Activated naive CD4-positive, alpha-beta T cell treated with anti-CD3 and anti-CD28 coated beads, Interleukin-2, amount 10 ng/mL, durations not matched to agents 7 days and 5 days (primary cell): ENCODE results near the gene CD300H.
"Not testable (repeated sequence)": the region's sequence is repeated elsewhere in the genome, so short reads cannot be mapped to it uniquely, and the experiment has no call there.

Source experiments
- CTCF ChIA-PET: fragments of 350-600 bp; sonication (Branson Sonifier 250); formaldehyde crosslinking; loops from one replicate; lab custom pipeline; 2021; ENCODE audit warnings: antibody characterized with exemption; lab: Charles Lee
- DNase-seq: peaks from one replicate; pipeline ENCODE4 v3.0.0-alpha.2; 2020
- H3K27ac Mint-ChIP-seq: one replicate; pipeline ENCODE4 v1.8.0; 2021; ENCODE audit warnings: mild to moderate bottlenecking, moderate library complexity, mixed read lengths
- H3K27me3 Mint-ChIP-seq: one replicate; pipeline ENCODE4 v1.8.0; 2021; ENCODE audit warnings: mild to moderate bottlenecking, mixed read lengths
- H3K36me3 Mint-ChIP-seq: one replicate; pipeline ENCODE4 v1.8.0; 2021; ENCODE audit warnings: mixed read lengths
- H3K4me1 Mint-ChIP-seq: one replicate; pipeline ENCODE4 v1.8.0; 2021; ENCODE audit warnings: mixed read lengths
- H3K4me3 Mint-ChIP-seq: one replicate; pipeline ENCODE4 v1.8.0; 2021; ENCODE audit warnings: mild to moderate bottlenecking, moderate library complexity, mixed read lengths
- H3K9me3 Mint-ChIP-seq: one replicate; pipeline ENCODE4 v1.8.0; 2021; ENCODE audit warnings: mixed read lengths

CD300H gene

DNA sequence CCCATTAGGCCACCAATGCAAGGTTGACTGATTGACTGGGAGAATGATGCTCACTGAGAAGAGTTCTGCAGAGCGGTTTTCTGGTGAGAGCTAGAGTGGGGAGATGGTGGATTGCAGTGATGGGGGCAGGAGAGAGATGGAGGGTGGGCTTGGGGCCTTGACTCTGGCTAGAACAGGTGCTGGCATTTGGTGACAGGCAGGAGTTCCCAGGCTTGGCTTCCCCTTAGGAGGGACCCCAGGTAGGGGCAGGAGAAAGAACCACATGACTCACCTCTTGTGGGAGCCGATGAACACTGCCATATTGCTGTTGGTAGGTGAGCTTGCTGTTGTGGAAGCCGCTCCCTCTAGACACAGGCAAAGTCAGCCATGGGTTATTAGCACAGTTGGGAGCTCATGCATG, 44.0 kb downstream of the CD300H start:
- no peak for DNase-seq
- Mint-ChIP-seq H3K4me3 (no peak overlapping the region), H3K27me3 (peaks cover 67% of the 10 kb centered on the region), H3K27ac (no peak overlapping the region), H3K36me3 (no peaks in the 10 kb centered on the region), H3K4me1 (peaks cover 10% of the 10 kb centered on the region), H3K9me3 (peaks cover 5% of the 10 kb centered on the region)
- CTCF ChIA-PET: no interaction called here

GRCh38 chr17:74522381-74523105, 44.8 kb downstream of the CD300H start:
- H3K27me3 Mint-ChIP-seq: peaks cover 63% of the 10 kb centered on the region
- no peak overlapping the region for H3K27ac Mint-ChIP-seq
- H3K4me1 Mint-ChIP-seq: peaks cover 10% of the 10 kb centered on the region
- peaks cover 9% of the 10 kb centered on the region for H3K9me3 Mint-ChIP-seq
- H3K36me3 Mint-ChIP-seq: no peaks in the 10 kb centered on the region
- CTCF ChIA-PET: no interaction called here
- no peak overlapping the region for H3K4me3 Mint-ChIP-seq
- no peak for DNase-seq

- DNase-seq: no peak
- CTCF ChIA-PET: interaction anchor here (1.3 kb wide), 1 partner anchor 8 kb away, joined by 4 read pairs; no protein-coding TSS in a partner anchor
- H3K4me1 Mint-ChIP-seq: peaks cover 10% of the 10 kb centered on the region
- H3K27ac Mint-ChIP-seq: no peak overlapping the region
- H3K36me3 Mint-ChIP-seq: no peaks in the 10 kb centered on the region
- H3K4me3 Mint-ChIP-seq: no peak overlapping the region
- peaks cover 9% of the 10 kb centered on the region for H3K9me3 Mint-ChIP-seq
- peaks cover 59% of the 10 kb centered on the region for H3K27me3 Mint-ChIP-seq
Observed at GRCh38 chr17:74521701-74522201, 45.6 kb downstream of the CD300H start.

GRCh38 chr17:74520790-74521480, 46.4 kb downstream of the CD300H start:
- Mint-ChIP-seq H3K27ac (no peak overlapping the region), H3K9me3 (peaks cover 9% of the 10 kb centered on the region), H3K4me1 (peaks cover 10% of the 10 kb centered on the region), H3K4me3 (no peak overlapping the region), H3K36me3 (no peaks in the 10 kb centered on the region), H3K27me3 (peaks cover 63% of the 10 kb centered on the region)
- CTCF ChIA-PET: interaction anchor here (1.0 to 1.3 kb wide), 2 partner anchors 9 to 12 kb away, joined by 3 to 4 read pairs; no protein-coding TSS in a partner anchor
- DNase-seq: no peak

- H3K27me3 Mint-ChIP-seq: peaks cover 63% of the 10 kb centered on the region
- H3K9me3 Mint-ChIP-seq: peaks cover 11% of the 10 kb centered on the region
- no peak overlapping the region for H3K27ac Mint-ChIP-seq
- CTCF ChIA-PET: no interaction called here
- no peaks in the 10 kb centered on the region for H3K36me3 Mint-ChIP-seq
- no peak overlapping the region for H3K4me3 Mint-ChIP-seq
- peaks cover 10% of the 10 kb centered on the region for H3K4me1 Mint-ChIP-seq
- no peak for DNase-seq
Observed at GRCh38 chr17:74520016-74520434, 47.3 kb downstream of the CD300H start.

DNA sequence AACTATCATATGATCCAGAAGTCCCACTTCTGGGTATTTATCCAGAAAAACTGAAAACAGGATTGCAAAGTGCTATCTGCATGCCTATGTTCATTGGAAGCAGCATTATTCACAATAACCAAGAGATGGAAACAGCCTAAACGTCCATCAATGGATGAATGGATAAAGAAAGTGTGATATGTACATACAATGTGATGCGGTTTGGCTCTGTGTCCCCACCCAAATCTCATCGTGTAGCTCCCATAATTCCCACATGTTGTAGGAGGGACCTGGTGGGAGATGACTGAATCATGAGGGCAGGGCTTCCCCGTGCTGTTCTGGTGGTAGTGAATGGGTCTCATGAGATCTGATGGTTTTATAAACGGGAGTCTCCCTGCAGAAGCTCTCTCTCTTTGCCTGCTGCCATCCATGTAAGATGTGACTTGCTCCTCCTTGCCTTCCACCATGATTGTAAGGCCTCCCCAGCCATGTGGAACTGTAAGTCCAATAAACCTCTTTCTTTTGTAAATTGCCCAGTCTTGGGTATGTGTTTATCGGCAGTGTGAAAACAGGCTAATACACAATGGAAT, 48.8 kb downstream of the CD300H start:
- H3K4me3 Mint-ChIP-seq, H3K27ac Mint-ChIP-seq, DNase-seq, H3K36me3 Mint-ChIP-seq: not testable (repeated sequence)
- H3K4me1 Mint-ChIP-seq: peaks cover 15% of the 10 kb centered on the region
- H3K27me3 Mint-ChIP-seq: peaks cover 68% of the 10 kb centered on the region
- CTCF ChIA-PET: interaction anchor here (1.1 kb wide), 1 partner anchor 151 kb away, joined by 3 read pairs; the partner anchor contains the start of gene GPR142
- H3K9me3 Mint-ChIP-seq: peaks cover 23% of the 10 kb centered on the region

DNA sequence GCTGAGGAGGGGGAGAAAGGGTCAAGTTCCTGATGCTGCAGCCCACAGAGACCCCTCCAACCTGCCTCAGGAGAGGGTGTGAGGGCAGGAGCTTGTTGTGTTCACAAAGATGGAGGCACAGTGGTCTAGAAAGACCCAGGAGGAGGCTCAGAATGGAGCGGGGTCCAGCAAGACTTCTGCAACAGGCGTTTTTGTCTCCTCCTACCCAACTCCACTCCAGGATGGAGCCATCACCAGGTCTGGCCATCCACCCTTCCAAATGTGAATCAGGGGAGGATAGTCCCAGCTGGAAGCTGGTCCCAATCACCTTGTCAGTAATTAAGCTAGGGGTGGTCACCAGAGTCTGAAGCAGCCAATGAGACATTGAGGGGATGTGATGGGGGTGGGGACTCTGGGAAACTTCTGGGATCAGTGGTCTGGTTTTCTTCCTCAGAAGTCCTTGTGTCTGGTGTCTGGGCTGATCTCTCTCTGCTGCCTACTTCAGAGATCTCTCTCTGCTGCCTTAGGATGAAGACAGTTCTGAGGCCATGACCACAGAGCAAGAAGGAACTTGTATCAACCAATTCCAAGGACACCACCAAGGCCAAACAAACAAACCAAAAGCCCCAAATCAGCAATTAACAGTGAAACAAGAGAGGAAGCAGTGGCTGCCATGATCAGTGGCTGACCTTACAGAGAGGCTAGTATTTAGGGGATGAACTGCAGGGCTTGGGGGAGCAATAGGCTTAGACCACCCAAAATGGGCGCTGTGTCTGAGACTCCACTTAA, 50.6 kb downstream of the CD300H start:
- H3K4me3 Mint-ChIP-seq: no peak overlapping the region
- peaks cover 10% of the 10 kb centered on the region for H3K36me3 Mint-ChIP-seq
- H3K27me3 Mint-ChIP-seq: peaks cover 64% of the 10 kb centered on the region
- H3K9me3 Mint-ChIP-seq: peaks cover 23% of the 10 kb centered on the region
- H3K4me1 Mint-ChIP-seq: peaks cover 14% of the 10 kb centered on the region
- H3K27ac Mint-ChIP-seq: no peak overlapping the region
- DNase-seq: no peak
- CTCF ChIA-PET: interaction anchor here (0.9 kb wide), 1 partner anchor 60 kb away, joined by 3 read pairs; no protein-coding TSS in a partner anchor

DNA sequence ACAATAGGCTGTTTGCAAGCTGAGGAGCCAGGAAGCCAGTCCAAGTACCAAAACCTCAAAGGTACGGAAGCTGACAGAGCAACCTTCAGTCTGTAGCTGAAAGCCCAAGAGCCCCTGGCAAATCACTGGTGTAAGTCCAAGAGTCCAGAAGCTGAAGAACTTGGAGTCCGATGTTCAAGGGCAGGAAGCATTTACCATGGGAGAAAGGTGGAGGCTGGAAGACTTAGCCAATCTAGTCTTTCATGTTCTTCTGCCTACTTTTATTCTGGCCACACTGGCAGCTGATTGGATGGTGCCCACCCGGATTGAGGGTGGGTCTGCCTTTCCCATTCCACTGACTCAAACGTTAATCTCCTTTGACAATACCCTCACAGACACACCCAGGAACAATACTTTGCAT, 51.4 kb downstream of the CD300H start:
- Mint-ChIP-seq H3K36me3 (peaks cover 10% of the 10 kb centered on the region), H3K9me3 (peaks cover 23% of the 10 kb centered on the region), H3K4me1 (peaks cover 9% of the 10 kb centered on the region), H3K4me3 (no peak overlapping the region), H3K27me3 (peaks cover 64% of the 10 kb centered on the region), H3K27ac (no peak overlapping the region)
- DNase-seq: no peak
- CTCF ChIA-PET: interaction anchor here (0.6 to 0.9 kb wide), 3 partner anchors 59 to 313 kb away, joined by 3 to 4 read pairs (median 3); no protein-coding TSS in a partner anchor

GRCh38 chr17:74514632-74515334, 52.5 kb downstream of the CD300H start:
- CTCF ChIA-PET: no interaction called here
- Mint-ChIP-seq H3K36me3 (peaks cover 10% of the 10 kb centered on the region), H3K27me3 (peaks cover 66% of the 10 kb centered on the region), H3K9me3 (peaks cover 23% of the 10 kb centered on the region), H3K4me3 (peak overlapping the region; percentile 67), H3K27ac (peak overlapping the region; percentile 91), H3K4me1 (peaks cover 6% of the 10 kb centered on the region)
- DNase-seq: peak; percentile 66

- H3K4me1 Mint-ChIP-seq: peaks cover 6% of the 10 kb centered on the region
- H3K9me3 Mint-ChIP-seq: peaks cover 23% of the 10 kb centered on the region
- H3K27ac Mint-ChIP-seq: peak overlapping the region; percentile 91
- DNase-seq: peak; percentile 65
- H3K27me3 Mint-ChIP-seq: peaks cover 63% of the 10 kb centered on the region
- CTCF ChIA-PET: no interaction called here
- peak overlapping the region; percentile 67 for H3K4me3 Mint-ChIP-seq
- H3K36me3 Mint-ChIP-seq: peaks cover 10% of the 10 kb centered on the region
Observed at GRCh38 chr17:74513987-74514631, 53.2 kb downstream of the CD300H start.

GRCh38 chr17:74512624-74513091, 54.7 kb downstream of the CD300H start:
- CTCF ChIA-PET: interaction anchor here (0.8 to 1.5 kb wide), 2 partner anchors 19 to 54 kb away, joined by 3 read pairs; no protein-coding TSS in a partner anchor
- peaks cover 10% of the 10 kb centered on the region for H3K36me3 Mint-ChIP-seq
- H3K27ac Mint-ChIP-seq: no peak overlapping the region
- no peak for DNase-seq
- H3K4me3 Mint-ChIP-seq: no peak overlapping the region
- peaks cover 68% of the 10 kb centered on the region for H3K27me3 Mint-ChIP-seq
- H3K4me1 Mint-ChIP-seq: peaks cover 6% of the 10 kb centered on the region
- peaks cover 15% of the 10 kb centered on the region for H3K9me3 Mint-ChIP-seq

- Mint-ChIP-seq H3K9me3 (peaks cover 15% of the 10 kb centered on the region), H3K4me1 (peaks cover 6% of the 10 kb centered on the region), H3K27me3 (peaks cover 67% of the 10 kb centered on the region), H3K4me3 (no peak overlapping the region), H3K27ac (no peak overlapping the region), H3K36me3 (peaks cover 10% of the 10 kb centered on the region)
- no peak for DNase-seq
- CTCF ChIA-PET: interaction anchor here (0.6 to 1.5 kb wide), 3 partner anchors 20 to 67 kb away, joined by 3 read pairs; no protein-coding TSS in a partner anchor
Observed at GRCh38 chr17:74512036-74512435, 55.3 kb downstream of the CD300H start.
